SU-DHL-6 (cell line): ENCODE results near the gene RXFP3.

Source experiments
- H2AFZ ChIP-seq: fragments of 200-600 bp; sonication (generic); 2 replicates; pipeline ENCODE4 v1.6.1; 2014; ENCODE audit warnings: low read depth, mild to moderate bottlenecking, moderate library complexity, mixed read lengths, antibody characterized with exemption, low read length; ENCODE audit not compliant: severe bottlenecking
- H3F3A ChIP-seq: fragments of 200-600 bp; shearing (Covaris generic); 2 replicates; pipeline ENCODE4 v1.6.0; 2016; ENCODE audit warnings: antibody characterized with exemption, mild to moderate bottlenecking; ENCODE audit not compliant: insufficient read depth
- H3K27ac ChIP-seq: fragments of 200-600 bp; sonication (generic); 2 replicates; pipeline ENCODE4 v1.5.1; 2016; ENCODE audit warnings: low read depth, mild to moderate bottlenecking, low read length, moderate library complexity, mixed read lengths
- H3K27me3 ChIP-seq: fragments of 200-600 bp; sonication (generic), shearing (Covaris generic); 2 replicates; pipeline ENCODE4 v1.6.0; 2014; ENCODE audit warnings: mild to moderate bottlenecking, low read length
- H3K36me3 ChIP-seq: fragments of 200-600 bp; sonication (generic); 2 replicates; pipeline ENCODE4 v1.6.1; 2014; ENCODE audit warnings: mild to moderate bottlenecking, low read length, mixed read lengths
- H3K4me2 ChIP-seq: fragments of 300-600, 200-600 bp; shearing (Covaris generic), sonication (generic); 2 replicates; pipeline ENCODE4 v1.6.0; 2014; ENCODE audit warnings: low read length, low read depth, mild to moderate bottlenecking; ENCODE audit not compliant: poor library complexity, severe bottlenecking
- H3K4me3 ChIP-seq: fragments of 200-600 bp; sonication (generic); 2 replicates; pipeline ENCODE4 v1.5.1; 2014; ENCODE audit warnings: antibody characterized with exemption, low read length, mild to moderate bottlenecking, mixed read lengths; ENCODE audit not compliant: insufficient read depth, poor library complexity, severe bottlenecking
- H3K79me2 ChIP-seq: fragments of 200-600 bp; sonication (generic); 2 replicates; pipeline ENCODE4 v1.6.1; 2014; ENCODE audit warnings: mild to moderate bottlenecking, low read length, moderate library complexity; ENCODE audit not compliant: insufficient read depth
- H3K9ac ChIP-seq: fragments of 200-600 bp; sonication (generic); 2 replicates; pipeline ENCODE4 v1.7.0; 2014; ENCODE audit warnings: mild to moderate bottlenecking, low read length
- H3K9me2 ChIP-seq: fragments of 200-600 bp; sonication (generic); replicated peaks from 2 replicates; pipeline ENCODE4 v1.6.1; 2014; ENCODE audit warnings: low read length; ENCODE audit not compliant: insufficient read depth
- H3K9me3 ChIP-seq: fragments of 200-600 bp; sonication (generic); 2 replicates; pipeline ENCODE4 v1.6.1; 2014; ENCODE audit warnings: low read length, mixed read lengths; ENCODE audit not compliant: insufficient read depth
- H4K20me1 ChIP-seq: fragments of 200-600 bp; sonication (generic); 2 replicates; pipeline ENCODE4 v1.6.1; 2014; ENCODE audit warnings: low read depth, mild to moderate bottlenecking, antibody characterized with exemption, low read length, moderate library complexity, mixed read lengths
- EZH2phosphoT487 ChIP-seq: fragments of 200-600 bp; sonication (generic), shearing (Covaris generic); conservative IDR thresholded peaks from 2 replicates; pipeline ENCODE4 v1.6.1; 2018; ENCODE audit warnings: mild to moderate bottlenecking, antibody characterized with exemption, low read length, moderate library complexity, mixed read lengths
- TF ChIP-seq, protein P1 (sequence below): fragments of 200-600 bp; sonication (generic); IDR thresholded peaks from one replicate; pipeline ENCODE4 v1.5.1; 2017; ENCODE audit warnings: antibody characterized with exemption, mild to moderate bottlenecking, low read length, moderate library complexity; ENCODE audit not compliant: insufficient read depth, poor library complexity, severe bottlenecking

RXFP3 gene

DNA sequence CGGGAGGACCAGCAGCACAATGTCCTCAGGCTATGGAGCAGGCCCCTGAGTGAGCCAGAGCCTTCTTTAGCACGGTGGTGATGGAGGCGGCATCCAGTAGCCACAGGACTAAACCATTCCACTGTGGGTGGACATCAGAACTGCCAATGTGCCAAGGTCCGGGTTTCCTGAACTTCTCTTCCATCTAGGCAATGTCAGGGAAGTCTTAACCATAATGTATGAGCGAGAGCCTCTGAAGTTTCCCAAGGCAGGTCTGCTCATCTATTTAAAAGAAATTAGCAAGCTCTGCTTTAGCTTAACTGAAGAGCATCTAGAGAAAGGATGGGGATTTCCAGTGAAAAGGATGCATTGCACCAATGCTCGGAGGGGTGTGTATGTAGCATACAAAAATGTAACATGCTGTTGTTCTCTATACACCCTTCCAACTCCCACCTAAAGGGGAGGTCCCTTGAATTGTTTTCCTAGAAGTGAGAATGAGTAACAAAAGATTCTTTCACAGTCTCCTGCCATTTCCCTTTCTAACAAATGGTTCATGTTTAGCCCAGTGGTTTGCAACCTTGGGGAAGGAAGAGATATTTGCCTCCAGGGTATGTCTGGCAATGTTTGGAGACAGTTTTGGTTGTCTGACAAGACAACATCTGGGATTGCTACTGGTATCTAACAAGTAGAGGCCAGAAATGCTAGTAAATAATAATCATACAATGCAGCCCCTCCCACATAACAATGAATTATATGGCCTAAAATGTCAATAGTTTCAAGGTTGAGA is 6.1 kb upstream of the RXFP3 start:
- H2AFZ ChIP-seq: no peak overlapping the region
- no peaks in the 10 kb centered on the region for H3K9me2 ChIP-seq
- no peaks in the 10 kb centered on the region for H3K79me2 ChIP-seq
- H3K27ac ChIP-seq: no peak overlapping the region
- H3K9ac ChIP-seq: no peak overlapping the region
- H3K27me3 ChIP-seq: no peaks in the 10 kb centered on the region
- no peaks in the 10 kb centered on the region for H3F3A ChIP-seq
- H4K20me1 ChIP-seq: no peaks in the 10 kb centered on the region
- H3K9me3 ChIP-seq: no peaks in the 10 kb centered on the region
- no peak overlapping the region for H3K4me3 ChIP-seq
- no peak overlapping the region for H3K4me2 ChIP-seq
- H3K36me3 ChIP-seq: no peaks in the 10 kb centered on the region
- TF ChIP-seq, protein P1, sequence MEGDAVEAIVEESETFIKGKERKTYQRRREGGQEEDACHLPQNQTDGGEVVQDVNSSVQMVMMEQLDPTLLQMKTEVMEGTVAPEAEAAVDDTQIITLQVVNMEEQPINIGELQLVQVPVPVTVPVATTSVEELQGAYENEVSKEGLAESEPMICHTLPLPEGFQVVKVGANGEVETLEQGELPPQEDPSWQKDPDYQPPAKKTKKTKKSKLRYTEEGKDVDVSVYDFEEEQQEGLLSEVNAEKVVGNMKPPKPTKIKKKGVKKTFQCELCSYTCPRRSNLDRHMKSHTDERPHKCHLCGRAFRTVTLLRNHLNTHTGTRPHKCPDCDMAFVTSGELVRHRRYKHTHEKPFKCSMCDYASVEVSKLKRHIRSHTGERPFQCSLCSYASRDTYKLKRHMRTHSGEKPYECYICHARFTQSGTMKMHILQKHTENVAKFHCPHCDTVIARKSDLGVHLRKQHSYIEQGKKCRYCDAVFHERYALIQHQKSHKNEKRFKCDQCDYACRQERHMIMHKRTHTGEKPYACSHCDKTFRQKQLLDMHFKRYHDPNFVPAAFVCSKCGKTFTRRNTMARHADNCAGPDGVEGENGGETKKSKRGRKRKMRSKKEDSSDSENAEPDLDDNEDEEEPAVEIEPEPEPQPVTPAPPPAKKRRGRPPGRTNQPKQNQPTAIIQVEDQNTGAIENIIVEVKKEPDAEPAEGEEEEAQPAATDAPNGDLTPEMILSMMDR: no peak
- no peak for TF ChIP-seq EZH2phosphoT487

DNA sequence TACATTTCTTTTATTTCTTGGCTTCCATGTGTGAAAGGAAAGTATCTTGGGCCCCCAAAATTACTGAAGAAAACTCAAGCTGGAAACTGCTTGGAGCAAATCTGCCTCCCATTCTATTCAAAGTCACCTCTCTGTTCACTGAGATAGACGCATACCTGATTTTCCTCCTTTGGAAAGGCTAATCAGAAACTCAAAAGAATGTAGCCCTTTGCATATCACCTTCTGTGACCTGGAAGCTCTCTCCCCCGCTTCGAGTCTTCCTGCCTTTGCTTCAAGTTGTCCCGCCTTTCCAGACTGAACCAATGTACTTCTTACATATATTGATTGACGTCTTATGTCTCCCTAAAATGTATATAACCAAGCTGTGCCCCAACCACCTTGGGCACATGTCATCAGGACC is 5.0 kb upstream of the RXFP3 start:
- H3K9ac ChIP-seq: no peak overlapping the region
- no peak overlapping the region for H3K4me3 ChIP-seq
- H4K20me1 ChIP-seq: no peaks in the 10 kb centered on the region
- no peak overlapping the region for H2AFZ ChIP-seq
- no peaks in the 10 kb centered on the region for H3K9me3 ChIP-seq
- no peak overlapping the region for H3K4me2 ChIP-seq
- H3K27me3 ChIP-seq: no peaks in the 10 kb centered on the region
- no peaks in the 10 kb centered on the region for H3K79me2 ChIP-seq
- TF ChIP-seq, protein P1: no peak
- TF ChIP-seq EZH2phosphoT487: no peak
- no peaks in the 10 kb centered on the region for H3K36me3 ChIP-seq
- no peaks in the 10 kb centered on the region for H3F3A ChIP-seq
- H3K9me2 ChIP-seq: no peaks in the 10 kb centered on the region
- H3K27ac ChIP-seq: no peak overlapping the region

DNA sequence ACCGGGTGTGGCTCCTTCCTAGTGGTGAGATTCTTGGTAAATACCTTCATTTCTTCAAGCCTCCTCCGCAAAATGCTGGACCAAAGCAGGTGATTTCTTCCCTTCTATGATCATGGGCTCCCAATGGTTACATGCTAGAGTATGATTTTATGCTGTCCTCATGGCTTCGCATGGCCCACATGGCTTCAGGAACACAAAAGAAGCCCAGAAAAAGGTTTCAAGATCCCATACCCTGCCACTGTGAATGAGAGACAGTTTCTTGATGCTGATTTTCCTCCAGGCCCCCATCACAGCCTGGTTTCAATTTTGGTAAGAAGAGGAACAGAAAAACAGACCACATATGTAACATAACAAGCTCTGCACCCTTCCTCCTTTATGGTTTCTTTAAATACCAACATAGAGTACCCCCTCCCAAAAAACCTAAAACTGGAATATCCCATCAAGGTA is 2.4 kb upstream of the RXFP3 start:
- Histone ChIP-seq H3F3A (no peaks in the 10 kb centered on the region), H3K79me2 (no peaks in the 10 kb centered on the region), H2AFZ (no peak overlapping the region), H3K4me2 (no peak overlapping the region), H3K27ac (no peak overlapping the region), H3K36me3 (no peaks in the 10 kb centered on the region), H3K9me3 (no peaks in the 10 kb centered on the region), H3K9me2 (no peaks in the 10 kb centered on the region), H3K27me3 (no peaks in the 10 kb centered on the region), H3K9ac (no peak overlapping the region), H3K4me3 (no peak overlapping the region), H4K20me1 (no peaks in the 10 kb centered on the region)
- TF ChIP-seq, protein P1: no peak
- TF ChIP-seq EZH2phosphoT487: no peak
